GM12865 (cell line): Measurements from ENCODE around the gene LGR5.

Experiments
- DNase-seq: peaks from one replicate; pipeline ENCODE4 v3.0.0; 2010; ENCODE audit warnings: low read depth
- H3K4me3 ChIP-seq: 2 replicates; pipeline ENCODE4 v1.5.1; 2011; ENCODE audit warnings: mild to moderate bottlenecking, low read depth, low read length, control low read depth
- CTCF ChIP-seq: IDR thresholded peaks from 2 replicates; pipeline ENCODE4 v1.5.1; 2011; ENCODE audit warnings: low read length, control low read depth, low read depth, inconsistent platforms; ENCODE audit not compliant: insufficient read depth; ENCODE audit errors: missing control alignments

The LGR5 gene

GRCh38 chr12:71625476-71625875 lies 185.9 kb downstream of the LGR5 start:
- DNase-seq: no peak
- TF ChIP-seq CTCF: no peak
- H3K4me3 ChIP-seq: no peak overlapping the region

- no peak overlapping the region for H3K4me3 ChIP-seq
- TF ChIP-seq CTCF: no peak
- peak; percentile 15 for DNase-seq
Observed at GRCh38 chr12:71626098-71626497, 186.5 kb downstream of the LGR5 start.

GRCh38 chr12:71626768-71627167 lies 187.2 kb downstream of the LGR5 start:
- TF ChIP-seq CTCF: no peak
- no peak overlapping the region for H3K4me3 ChIP-seq
- no peak for DNase-seq

- no peak for DNase-seq
- no peak overlapping the region for H3K4me3 ChIP-seq
- no peak for TF ChIP-seq CTCF
Observed at GRCh38 chr12:71627438-71628002, 187.9 kb downstream of the LGR5 start.
